NCI-H2107 treated with DMSO at 0.1 percent for 48 hours (cell line): ENCODE measurements around the gene PARM1.

Experiments
- DNase-seq: peaks from one replicate; lab custom pipeline; 2025; ENCODE audit not compliant: unreplicated experiment; lab: John Stamatoyannopoulos, UW

Gene PARM1, protein sequence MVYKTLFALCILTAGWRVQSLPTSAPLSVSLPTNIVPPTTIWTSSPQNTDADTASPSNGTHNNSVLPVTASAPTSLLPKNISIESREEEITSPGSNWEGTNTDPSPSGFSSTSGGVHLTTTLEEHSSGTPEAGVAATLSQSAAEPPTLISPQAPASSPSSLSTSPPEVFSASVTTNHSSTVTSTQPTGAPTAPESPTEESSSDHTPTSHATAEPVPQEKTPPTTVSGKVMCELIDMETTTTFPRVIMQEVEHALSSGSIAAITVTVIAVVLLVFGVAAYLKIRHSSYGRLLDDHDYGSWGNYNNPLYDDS

DNA sequence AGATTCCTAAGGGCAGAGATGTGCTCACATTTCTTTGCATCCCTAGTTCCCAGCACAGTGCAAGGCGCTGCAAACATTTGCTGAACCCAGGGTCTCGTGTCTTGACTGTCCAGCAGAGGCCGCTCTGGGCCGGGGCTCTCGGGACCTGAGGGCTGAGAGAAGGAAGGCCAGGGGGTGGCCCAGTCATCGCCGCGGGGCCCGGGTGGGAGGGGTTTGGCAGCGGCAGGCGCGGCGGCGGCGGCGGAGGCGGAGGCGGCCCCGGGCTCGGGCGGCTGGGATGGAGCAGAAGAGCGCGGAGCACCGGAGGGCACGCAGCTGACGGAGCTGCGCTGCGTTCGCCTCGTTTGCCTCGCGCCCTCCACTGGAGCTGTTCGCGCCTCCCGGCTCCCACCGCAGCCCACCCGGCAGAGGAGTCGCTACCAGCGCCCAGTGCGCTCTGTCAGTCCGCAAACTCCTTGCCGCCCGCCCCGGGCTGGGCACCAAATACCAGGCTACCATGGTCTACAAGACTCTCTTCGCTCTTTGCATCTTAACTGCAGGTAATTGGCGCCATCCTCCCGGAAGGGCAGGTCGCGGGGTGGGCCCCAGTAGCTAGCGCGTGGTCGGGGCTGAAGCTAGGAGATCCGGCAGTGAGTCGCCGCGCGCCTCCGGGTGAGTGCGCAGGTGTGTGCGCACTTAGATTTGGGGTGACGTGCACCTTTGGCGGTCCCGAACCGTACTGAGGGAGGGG lies at the start of gene PARM1:
Gene PARM1, plus strand, starts transcription at position 285 of the 730 bp plus-strand sequence. Its CDS starts 212 bp downstream, at position 497.
- peak; percentile 0 for DNase-seq

DNA sequence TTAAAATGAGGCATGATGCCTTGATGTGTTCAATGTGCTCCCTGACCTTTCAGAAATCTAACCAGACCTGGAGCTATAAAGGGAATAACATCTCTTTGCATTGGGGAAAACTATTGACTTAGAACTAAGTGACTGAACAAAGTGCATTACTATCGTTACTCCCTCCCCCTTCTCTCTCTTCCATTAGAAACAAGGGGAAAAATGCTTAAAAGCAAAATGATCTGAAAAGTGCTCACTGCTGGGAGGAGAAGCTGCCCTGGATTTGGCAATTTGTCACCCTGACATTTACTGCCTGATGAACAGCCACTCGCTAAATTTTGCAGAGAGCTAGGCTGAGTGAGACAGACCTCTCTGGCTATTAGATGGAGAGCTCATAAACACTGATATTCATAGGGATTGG lies 48.6 kb upstream of the PARM1 start:
- DNase-seq = no peak

DNA sequence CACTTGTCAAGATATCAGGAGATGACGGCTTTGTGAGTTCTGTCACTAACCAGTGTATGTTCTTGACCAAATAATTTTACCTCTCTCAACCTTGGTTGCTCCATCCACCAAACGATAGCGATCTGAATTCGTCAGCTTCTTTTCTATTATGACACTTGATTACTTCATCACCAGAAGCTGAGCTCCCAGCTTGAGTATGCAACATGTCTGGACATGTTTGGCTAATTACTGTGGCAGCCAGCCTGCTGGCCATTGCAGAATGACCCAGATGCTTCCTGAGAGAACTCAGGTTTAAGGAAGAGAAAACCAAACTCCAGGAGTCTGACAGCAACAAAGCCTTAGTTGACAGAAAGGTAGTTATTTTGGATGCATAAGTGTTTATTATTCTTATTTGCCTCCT lies 46.4 kb upstream of the PARM1 start:
- no peak for DNase-seq

DNA sequence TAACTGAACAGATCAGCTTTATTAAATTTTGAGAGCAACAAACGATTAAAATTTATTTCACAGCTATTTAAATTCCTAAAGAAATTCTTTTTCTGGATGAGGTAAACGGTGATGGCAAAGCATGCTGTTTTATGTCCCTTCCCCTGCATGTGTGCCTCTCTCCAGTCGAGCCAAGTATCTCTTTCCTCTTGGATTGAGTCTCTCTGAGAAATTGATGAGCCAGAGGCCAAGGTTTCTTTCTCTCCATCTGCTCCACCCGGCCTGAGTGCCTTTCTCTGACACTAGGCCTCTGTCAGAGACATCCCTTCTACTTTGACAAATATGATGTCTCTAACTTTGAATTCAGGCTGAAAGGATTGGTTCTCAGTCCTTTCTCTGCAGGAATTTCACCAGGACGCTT lies 42.6 kb upstream of the PARM1 start:
- DNase-seq = no peak

DNA sequence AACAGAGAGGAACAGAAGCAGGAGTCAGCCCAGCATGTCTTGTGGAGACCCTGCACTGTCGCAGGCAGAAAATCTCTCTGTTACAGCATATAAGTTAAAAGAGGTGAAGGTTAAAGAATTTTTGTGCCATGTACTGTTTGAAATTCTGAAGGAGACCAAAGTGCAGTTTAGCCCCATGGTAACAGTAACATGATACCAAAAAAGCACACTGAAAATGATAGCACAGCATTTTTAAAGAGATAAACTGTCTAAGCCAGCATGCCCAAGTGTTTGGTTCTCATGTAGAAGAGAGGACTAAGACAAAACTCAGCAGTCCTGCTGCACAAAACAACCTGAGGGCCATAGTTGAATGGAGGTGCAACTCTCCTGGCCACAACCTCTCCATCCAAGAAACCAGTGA lies 41.9 kb upstream of the PARM1 start:
- DNase-seq = no peak

DNA sequence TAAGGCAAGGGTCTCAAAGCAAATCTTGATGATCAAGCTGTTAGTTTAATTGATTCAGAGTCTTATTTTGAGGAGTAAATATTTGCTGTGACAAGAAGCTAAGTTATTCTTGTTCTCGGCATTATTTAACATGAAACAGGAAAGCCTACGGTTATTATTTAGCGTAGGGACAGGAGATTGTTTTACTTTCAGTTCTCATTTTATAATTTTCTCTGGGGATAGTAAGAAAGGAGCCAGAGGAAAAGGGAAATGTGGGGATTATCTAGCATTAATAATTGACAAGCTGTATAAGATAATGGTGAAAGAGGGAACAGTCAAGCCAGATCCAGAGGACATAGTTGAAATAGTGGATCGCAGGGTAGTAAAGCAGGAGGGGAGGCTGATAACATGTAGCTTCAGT lies 39.7 kb upstream of the PARM1 start:
- no peak for DNase-seq

DNA sequence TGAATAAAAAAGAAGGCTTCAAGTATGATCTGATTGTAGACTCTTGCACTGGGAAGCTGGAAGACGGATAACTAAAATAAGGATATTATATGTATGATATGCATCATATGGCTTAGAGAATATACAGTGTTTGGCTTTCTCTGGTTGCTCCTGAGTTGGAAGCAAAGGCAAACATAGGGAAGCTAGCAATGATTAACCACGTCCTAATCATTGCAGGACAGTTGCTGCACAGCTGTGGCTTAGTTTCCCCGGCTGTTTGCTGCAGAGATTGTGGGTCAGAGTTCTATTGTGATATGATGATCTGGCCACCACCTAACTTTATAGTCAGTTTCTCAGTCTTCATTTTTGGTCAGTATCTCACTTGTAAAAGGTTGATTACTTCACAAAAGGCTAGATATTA lies 36.3 kb upstream of the PARM1 start:
- no peak for DNase-seq

DNA sequence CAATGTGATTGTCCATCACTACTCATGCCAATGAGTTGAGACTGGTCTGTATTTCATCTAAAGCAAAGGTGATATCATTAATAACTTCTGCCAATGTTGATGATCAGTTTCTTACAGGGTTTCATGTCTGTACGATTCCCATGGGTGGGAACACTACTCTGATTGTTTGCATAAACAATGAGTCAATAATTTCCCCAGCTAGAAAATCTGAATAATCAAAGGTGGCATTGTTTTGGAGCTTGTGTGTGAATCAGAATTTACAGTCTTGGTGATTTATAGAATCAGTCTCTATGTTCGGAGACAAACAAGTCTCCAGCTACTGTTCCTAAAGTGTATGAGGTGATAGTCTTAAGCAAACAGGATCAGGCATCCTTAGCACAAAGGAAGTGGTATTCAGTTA lies 35.5 kb upstream of the PARM1 start:
- DNase-seq = no peak

DNA sequence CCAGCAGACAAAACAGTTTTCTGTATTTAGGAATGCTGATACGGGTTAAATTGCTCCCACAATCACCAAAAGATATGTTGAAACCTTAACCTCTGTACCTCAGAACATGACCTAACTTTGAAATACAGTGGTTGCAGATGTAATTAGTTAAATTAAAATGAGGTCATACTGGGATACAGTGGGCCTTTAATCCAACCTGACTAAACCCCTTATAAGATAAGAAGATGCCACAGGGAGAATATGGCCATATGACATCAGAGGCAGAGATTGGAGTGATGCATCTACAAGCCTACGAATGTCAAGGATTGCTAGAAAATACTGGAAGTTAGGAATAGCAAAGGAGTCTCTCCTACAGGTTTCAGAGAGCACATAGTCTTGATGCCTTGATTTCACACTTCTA lies 32.1 kb upstream of the PARM1 start:
- DNase-seq = no peak

DNA sequence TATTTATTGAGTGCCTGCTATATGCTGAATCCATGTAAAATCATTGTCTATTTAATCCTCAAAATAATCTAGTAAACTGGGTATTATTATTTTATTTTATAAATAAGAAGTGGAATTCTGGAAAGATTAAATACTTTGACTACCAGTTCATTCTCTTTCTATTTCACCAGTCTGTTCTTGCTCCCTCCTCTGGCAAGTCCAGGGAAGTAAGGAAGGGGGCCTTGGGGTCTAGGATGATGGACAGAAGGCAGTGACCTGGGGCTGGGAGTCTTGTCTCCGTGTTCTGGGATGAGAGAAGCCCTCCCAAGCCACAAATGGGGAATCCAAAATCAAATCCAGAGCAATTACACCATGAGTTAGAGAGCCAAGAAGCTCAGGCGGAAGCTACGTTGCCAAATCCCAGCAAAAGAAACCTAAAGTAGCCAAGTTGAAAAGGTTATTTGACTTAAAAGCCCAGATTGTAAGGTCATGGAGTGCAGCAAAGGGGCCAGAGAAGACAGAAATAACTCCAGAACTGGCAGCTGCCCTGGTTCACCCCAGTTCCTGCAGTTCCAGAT lies 28.3 kb upstream of the PARM1 start:
- no peak for DNase-seq

DNA sequence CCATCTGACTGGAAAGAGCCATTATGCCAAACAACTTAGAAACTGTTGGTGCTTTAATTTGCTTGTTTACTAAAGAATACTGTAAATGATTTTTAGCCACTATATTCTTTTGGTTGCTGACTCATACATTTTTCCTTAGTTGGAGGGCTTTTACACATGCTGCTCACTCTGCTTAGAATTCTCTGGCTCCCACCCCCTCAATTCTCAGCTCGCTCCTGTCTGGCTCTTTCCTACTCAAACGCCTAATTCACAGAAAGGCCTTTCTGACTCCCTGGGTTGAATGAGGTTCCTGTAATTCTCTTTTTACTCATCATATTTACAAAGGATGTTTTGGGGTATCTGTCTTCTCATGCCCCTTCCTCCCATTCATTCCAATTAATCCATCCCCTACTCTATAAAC lies 26.1 kb upstream of the PARM1 start:
- no peak for DNase-seq

DNA sequence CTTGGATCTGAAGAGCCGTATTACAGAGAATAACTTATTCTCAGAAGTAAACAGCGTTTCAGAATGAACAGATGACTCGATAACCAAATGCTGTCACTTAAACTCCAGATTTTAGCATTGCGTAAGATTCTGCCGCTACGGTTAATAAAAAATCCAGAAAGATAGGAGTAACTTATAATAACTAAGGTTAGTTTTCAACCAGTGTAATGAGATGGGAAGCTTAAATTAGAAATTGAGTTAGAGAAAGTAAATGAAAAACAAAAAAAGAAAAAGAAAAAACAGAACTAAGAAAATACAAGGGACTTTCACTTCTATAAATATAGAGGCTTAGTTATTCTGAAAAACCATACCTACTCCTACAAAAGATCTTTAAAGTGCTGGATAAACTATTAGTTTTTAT lies 13.1 kb upstream of the PARM1 start:
- no peak for DNase-seq

DNA sequence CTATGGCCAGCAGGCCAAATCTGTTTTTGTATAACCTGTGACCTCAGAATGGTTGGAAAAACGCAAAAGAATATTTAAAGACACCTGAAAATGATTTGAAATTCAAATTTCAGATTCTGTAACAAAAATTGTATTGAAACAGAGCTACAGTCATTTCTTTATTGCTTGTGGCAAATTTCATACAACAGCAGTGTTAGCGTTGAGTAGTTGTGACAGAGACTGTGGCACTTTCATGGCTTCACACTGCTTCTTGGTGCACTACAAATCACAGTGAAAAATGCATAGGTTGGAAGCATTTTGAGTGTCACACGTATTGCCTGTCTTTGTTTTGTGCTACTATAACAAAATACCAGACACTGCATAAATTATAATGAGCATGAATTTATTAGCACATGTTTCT lies 12.2 kb upstream of the PARM1 start:
- no peak for DNase-seq

DNA sequence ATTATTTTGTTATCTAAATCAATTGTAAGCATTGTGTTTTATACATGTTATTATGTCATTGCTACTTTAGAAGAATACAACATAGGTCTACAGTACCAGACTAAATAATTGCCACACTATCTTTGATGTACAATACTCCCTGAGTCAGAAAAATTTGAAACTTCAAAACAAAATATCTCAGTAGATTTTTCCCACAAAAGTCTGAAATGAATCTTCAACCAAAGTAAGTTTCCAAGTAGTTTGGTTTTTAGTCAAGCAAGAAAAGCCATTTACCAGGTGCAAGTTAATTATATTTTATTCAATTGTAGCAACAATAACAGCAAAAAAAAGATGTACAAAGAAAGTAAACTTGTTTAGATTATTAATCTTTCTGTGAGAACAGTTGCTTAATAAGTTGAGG lies 11.4 kb upstream of the PARM1 start:
- no peak for DNase-seq

DNA sequence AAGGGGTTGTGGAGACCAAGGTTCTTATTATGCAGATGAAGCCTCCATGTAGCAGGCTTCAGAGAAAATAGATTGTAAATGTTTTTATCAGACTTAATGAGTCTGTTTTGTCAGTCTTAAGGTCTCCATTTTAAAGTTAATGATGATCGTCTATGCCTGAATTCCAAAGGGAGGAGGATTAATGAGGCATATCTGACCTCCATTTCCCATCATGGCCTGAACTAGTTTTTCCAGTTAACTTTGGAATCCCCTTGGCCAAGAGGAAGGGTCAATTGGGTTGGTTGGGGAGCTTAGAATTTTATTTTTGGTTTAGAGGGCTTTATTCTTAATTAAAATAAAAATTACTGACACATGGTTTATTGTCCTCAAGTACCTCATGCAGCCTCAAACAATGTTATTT lies 6.9 kb upstream of the PARM1 start:
- DNase-seq = no peak

DNA sequence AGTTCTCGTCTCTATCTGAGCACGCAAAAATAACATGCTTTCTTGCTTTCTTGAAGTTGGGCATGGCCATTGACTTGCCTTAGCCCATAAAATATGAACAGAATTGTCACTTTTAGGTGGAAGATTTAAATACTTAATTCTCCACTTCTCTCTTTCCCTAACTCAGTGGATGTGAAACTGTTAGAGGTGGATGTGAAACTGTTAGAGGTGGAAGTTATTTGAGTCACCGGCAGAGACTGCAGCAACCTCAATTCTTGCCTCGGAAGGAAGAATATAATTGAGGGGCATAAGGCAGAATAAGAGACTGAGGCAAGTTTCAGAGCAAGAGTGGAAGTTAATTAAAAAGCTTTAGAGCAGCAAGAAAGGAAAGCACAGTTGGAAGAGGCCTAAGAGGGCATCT lies 2.8 kb upstream of the PARM1 start:
- no peak for DNase-seq

DNA sequence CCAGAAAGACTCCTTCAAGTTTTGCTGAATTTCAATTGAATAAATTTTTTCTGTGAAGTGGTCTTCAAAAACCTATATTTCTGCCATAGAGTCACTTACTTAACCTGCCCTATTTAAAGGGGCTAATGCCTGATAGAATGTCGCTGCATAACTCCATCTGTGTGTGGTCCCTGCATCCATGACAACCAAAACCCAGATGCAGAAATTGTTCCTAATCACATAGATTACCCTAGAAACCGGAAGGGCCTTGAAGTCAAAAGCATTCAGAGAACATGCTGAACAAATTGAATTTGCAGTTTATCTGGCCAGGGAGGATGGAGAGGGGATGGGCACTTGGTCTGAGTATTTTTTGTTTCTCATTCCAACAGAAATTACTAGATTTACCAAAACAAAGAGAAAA lies 1.5 kb upstream of the PARM1 start:
- no peak for DNase-seq

DNA sequence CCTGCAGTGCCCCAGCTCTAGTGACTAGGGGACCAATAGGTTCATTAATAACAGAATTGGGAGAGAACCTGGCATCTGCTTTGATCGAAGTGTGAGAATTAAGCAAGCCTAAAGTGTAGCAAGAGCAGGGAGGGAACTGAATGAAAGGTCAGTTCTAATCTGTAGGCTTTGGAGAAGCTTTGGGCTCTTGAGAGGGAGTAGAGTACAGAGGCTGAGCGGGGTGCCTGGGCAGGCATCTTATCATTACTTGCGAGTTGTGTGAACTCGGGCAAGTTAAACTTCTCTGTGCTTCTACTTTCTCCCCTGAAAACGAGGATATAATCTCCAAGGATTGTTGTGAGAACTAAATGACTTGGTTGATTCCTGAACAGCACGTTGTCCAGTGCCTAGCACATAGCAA lies 906 bp upstream of the PARM1 start:
- no peak for DNase-seq

DNA sequence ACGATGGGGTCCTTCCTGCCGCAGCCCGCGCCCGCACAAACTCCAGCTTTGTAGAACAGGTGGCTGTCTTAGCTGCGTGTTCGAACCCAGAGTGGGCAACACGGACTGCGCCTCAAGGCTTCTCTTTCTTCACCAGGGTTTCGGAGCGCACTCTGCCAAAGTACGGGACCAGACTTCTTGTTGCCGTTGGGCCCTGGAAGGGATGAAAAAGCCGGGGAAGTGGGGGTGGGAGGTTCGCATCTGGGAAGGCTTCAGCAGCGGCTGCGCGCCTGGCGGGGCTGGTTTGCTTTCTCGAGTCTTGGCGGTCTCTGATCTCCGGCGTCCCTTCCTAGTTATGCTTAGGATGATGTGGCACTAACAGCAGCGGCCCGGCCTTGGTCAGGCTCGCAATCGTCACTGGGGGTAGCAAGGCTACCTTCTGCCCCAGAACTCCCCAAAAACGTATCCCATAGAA lies 673 bp downstream of the PARM1 start:
- DNase-seq = no peak

DNA sequence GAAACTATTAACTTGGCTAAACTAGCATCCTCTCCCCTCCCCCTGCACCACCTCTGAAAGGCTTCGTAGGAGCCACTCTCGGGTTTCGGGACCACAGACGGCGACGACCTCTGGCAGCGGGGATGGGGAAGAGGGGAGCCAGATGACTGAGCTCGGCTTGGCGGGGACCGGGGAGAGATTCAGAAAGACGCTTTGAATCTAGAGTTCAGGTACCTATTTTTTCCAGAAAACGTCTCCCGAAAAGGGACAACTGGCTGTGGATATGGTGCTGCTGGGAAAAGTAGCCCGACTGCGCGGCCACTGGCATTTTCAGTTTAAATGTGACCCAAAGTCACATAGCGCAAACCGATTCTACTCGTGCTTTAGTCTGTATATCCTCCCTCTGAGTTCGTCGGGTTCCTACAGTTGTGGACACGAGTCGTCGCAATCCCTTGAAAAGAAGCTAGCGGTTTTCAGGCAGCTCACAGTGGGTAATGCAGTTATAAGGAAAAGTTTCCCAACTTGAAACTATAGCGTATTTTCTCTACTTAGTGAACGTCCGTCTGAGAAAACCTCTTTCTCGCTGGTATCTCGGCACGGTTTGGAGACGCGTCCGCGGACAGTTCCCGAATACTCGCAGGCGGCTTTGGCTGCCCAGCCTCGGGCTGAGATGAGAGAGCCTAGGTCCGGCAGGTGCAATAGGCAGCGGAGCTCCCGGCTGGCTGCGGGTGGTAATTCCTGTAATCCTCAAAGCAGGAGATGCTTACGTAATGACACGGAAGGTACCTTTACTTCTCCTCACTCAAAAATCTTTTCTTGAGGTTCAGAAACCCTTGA lies 1.3 kb downstream of the PARM1 start:
- no peak for DNase-seq

DNA sequence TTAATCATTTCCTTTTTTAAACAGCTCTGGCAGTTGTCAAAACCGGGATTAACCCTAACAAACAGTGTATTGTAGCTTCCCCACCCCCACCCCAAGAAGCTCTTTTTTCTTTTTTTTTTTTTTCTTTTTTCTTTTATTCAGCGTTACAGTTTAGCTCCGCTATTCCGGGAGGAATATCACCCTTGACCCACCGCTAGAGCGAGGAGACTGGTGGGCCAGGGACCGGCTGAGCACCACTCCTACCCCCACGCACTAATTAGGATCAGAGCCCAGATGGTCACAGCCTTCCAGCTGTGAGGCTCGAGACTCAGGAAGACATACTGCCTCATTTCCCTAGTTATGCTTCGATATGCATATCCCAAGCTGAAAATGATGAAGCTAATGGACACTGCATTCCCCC lies 2.0 kb downstream of the PARM1 start:
- DNase-seq = no peak

DNA sequence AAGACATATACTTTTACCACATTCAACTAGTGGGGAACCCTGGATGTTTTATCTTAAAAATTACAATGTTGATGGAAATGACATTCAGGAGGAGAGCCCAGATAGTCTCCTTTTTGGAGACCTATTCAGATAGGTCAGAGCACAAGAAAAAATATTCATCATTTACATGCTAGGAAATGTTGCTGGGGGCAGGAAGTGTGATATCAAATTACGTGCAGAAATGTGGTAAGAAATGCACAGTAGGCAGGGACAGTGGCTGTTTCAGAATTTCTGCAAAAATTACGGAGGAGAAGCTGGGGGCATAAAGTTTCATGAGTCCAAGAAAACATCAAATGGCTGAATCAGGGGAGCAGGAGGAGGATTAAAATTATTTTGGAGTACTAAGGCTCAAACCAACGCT lies 8.2 kb downstream of the PARM1 start:
- DNase-seq = no peak
